ENCODE measurements around the gene ABCA7.

DNA sequence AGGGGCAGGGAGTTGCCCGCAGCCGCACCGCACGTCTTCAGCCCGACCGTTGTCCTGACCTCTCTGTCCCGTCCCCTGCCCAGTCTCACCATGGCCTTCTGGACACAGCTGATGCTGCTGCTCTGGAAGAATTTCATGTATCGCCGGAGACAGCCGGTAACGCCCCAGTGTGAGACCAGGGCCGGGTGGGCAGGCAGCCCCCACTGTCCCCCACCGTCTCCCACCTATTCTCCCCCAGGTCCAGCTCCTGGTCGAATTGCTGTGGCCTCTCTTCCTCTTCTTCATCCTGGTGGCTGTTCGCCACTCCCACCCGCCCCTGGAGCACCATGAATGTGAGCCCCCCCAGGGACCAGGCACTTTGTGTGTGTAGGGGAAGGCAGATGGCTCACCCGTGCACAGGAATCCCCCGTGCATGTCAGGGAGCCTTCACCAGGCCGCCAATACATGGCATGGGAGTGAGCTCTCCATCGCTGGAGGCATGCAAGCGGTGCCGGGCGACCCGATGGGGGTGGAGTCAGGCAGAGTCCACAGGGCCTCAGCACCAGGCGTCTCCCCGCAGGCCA lies 1.4 kb downstream of the ABCA7 start:
- TF ChIP-seq, protein P1, sequence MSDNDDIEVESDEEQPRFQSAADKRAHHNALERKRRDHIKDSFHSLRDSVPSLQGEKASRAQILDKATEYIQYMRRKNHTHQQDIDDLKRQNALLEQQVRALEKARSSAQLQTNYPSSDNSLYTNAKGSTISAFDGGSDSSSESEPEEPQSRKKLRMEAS (CRISPR knock-in tag; IDR thresholded peaks at IDR 0.05) = no peak
- TF ChIP-seq, protein P2, sequence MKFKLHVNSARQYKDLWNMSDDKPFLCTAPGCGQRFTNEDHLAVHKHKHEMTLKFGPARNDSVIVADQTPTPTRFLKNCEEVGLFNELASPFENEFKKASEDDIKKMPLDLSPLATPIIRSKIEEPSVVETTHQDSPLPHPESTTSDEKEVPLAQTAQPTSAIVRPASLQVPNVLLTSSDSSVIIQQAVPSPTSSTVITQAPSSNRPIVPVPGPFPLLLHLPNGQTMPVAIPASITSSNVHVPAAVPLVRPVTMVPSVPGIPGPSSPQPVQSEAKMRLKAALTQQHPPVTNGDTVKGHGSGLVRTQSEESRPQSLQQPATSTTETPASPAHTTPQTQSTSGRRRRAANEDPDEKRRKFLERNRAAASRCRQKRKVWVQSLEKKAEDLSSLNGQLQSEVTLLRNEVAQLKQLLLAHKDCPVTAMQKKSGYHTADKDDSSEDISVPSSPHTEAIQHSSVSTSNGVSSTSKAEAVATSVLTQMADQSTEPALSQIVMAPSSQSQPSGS (CRISPR knock-in tag; IDR thresholded peaks at IDR 0.05; ENCODE audit: borderline replicate concordance, low read depth) = no peak
- no peak for TF ChIP-seq CREB1 (CRISPR knock-in tag; IDR thresholded peaks at IDR 0.05)
- no peak for TF ChIP-seq TEAD1 (CRISPR knock-in tag; IDR thresholded peaks at IDR 0.05)
- TF ChIP-seq, protein P3, sequence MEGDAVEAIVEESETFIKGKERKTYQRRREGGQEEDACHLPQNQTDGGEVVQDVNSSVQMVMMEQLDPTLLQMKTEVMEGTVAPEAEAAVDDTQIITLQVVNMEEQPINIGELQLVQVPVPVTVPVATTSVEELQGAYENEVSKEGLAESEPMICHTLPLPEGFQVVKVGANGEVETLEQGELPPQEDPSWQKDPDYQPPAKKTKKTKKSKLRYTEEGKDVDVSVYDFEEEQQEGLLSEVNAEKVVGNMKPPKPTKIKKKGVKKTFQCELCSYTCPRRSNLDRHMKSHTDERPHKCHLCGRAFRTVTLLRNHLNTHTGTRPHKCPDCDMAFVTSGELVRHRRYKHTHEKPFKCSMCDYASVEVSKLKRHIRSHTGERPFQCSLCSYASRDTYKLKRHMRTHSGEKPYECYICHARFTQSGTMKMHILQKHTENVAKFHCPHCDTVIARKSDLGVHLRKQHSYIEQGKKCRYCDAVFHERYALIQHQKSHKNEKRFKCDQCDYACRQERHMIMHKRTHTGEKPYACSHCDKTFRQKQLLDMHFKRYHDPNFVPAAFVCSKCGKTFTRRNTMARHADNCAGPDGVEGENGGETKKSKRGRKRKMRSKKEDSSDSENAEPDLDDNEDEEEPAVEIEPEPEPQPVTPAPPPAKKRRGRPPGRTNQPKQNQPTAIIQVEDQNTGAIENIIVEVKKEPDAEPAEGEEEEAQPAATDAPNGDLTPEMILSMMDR (IDR thresholded peaks at IDR 0.05) = no peak
- TF ChIP-seq FOXJ3 (CRISPR knock-in tag; IDR thresholded peaks at IDR 0.05; ENCODE audit: borderline replicate concordance) = no peak
- TF ChIP-seq AFF4 (CRISPR knock-in tag; IDR thresholded peaks at IDR 0.05; ENCODE audit: borderline replicate concordance) = no peak
- TF ChIP-seq ZNF138 (CRISPR knock-in tag; conservative IDR thresholded peaks at IDR 0.05) = no peak
